Keratinocyte (primary cell): ENCODE measurements around the gene RARA. TPM values are rescaled to one million over a fixed set of nuclear protein-coding genes. Genes with fewer than 3 reads are reported as not detected.

ENCODE experiments used
- DNase-seq: peaks from one replicate; pipeline ENCODE4 v3.0.0-alpha.2; 2011; ENCODE audit warnings: low read depth, missing footprints, low spot score
- FAIRE-seq: peaks from 2 replicates; lab custom pipeline; 2011; peaks lifted over from hg19 to GRCh38; lab: Jason Lieb, UNC
- H2AFZ ChIP-seq: 2 replicates; pipeline ENCODE4 v1.6.0; 2012; ENCODE audit warnings: low read length, control low read depth, inconsistent platforms; ENCODE audit not compliant: control insufficient read depth
- H3K27ac ChIP-seq: 2 replicates; pipeline ENCODE4 v1.5.1; 2011; ENCODE audit warnings: low read length; ENCODE audit not compliant: control insufficient read depth, insufficient read depth
- H3K27me3 ChIP-seq: 3 replicates; pipeline ENCODE4 v1.6.0; 2011; ENCODE audit warnings: low read length; ENCODE audit not compliant: control insufficient read depth, insufficient read depth; ENCODE audit errors: extremely low read depth
- H3K36me3 ChIP-seq, 2 experiments: 2 replicates in 1 of 2; 3 replicates in 1 of 2; pipeline ENCODE4 v1.5.1; 2011; ENCODE audit warnings: low read length in 2 of 2, mild to moderate bottlenecking in 1 of 2; ENCODE audit not compliant: control insufficient read depth in 2 of 2, insufficient read depth in 2 of 2; ENCODE audit errors: extremely low read depth in 1 of 2
- H3K4me1 ChIP-seq: 3 replicates; pipeline ENCODE4 v1.5.1; 2011; ENCODE audit warnings: low read length; ENCODE audit not compliant: control insufficient read depth, insufficient read depth; ENCODE audit errors: extremely low read depth
- H3K4me2 ChIP-seq: 3 replicates; pipeline ENCODE4 v1.6.0; 2011; ENCODE audit warnings: low read depth, low read length; ENCODE audit not compliant: control insufficient read depth, insufficient read depth; ENCODE audit errors: extremely low read depth
- H3K4me3 ChIP-seq, 3 experiments: fragments of 200-600 bp in 1 of 3; sonication (generic) in 1 of 3; 2 replicates in 2 of 3; 3 replicates in 1 of 3; pipeline ENCODE4 v1.5.1; 2011 to 2016; ENCODE audit warnings: low read length in 3 of 3, mild to moderate bottlenecking in 3 of 3, control low read depth in 2 of 3, inconsistent platforms in 1 of 3, low read depth in 1 of 3, mixed read lengths in 1 of 3, mixed run types in 1 of 3, moderate library complexity in 1 of 3; ENCODE audit not compliant: control insufficient read depth in 2 of 3, insufficient read depth in 2 of 3; ENCODE audit errors: extremely low read depth in 1 of 3
- H3K79me2 ChIP-seq: 2 replicates; pipeline ENCODE4 v1.6.0; 2012; ENCODE audit warnings: low read length; ENCODE audit not compliant: control insufficient read depth, insufficient read depth
- H3K9ac ChIP-seq: 3 replicates; pipeline ENCODE4 v1.6.0; 2011; ENCODE audit warnings: low read length; ENCODE audit not compliant: control insufficient read depth, insufficient read depth; ENCODE audit errors: extremely low read depth
- H3K9me1 ChIP-seq: 3 replicates; pipeline ENCODE4 v1.6.0; 2011; ENCODE audit warnings: low read length; ENCODE audit not compliant: control insufficient read depth, insufficient read depth; ENCODE audit errors: extremely low read depth
- H3K9me3 ChIP-seq: 2 replicates; pipeline ENCODE4 v1.5.1; 2012; ENCODE audit warnings: low read depth, low read length; ENCODE audit not compliant: control insufficient read depth
- H4K20me1 ChIP-seq: 3 replicates; pipeline ENCODE4 v1.6.0; 2011; ENCODE audit warnings: low read length; ENCODE audit not compliant: control insufficient read depth, insufficient read depth; ENCODE audit errors: extremely low read depth
- CTCF ChIP-seq, 3 experiments: IDR thresholded peaks in 1 of 3; conservative IDR thresholded peaks in 1 of 3; optimal IDR thresholded peaks in 1 of 3; 2 replicates in 2 of 3; 3 replicates in 1 of 3; pipeline versions ENCODE3 to v1.5.1; 2011; ENCODE audit warnings: low read length in 3 of 3, mild to moderate bottlenecking in 3 of 3, moderate library complexity in 2 of 3, control low read depth in 1 of 3, inconsistent platforms in 1 of 3; ENCODE audit not compliant: insufficient read depth in 2 of 3; ENCODE audit errors: extremely low read depth in 1 of 3
- EZH2 ChIP-seq: IDR thresholded peaks from one replicate; pipeline ENCODE4 v1.6.1; 2012; ENCODE audit warnings: inconsistent platforms, mild to moderate bottlenecking, low read length, moderate library complexity
- dilution Hi-C: fragments of 300-500 bp; cut with MboI; formaldehyde crosslinking; loops from one replicate; pipeline ENCODE4 v1.7.0; 2020; ENCODE audit warnings: low sequenced_read_pairs; ENCODE audit not compliant: extremely low pct_ligation_motif_present
- polyA plus RNA-seq, 5 experiments: library from polyadenylated mRNA; depleted of rRNA in 3 of 5; stranded (reverse) in 3 of 5; stranded (forward) in 1 of 5; unstranded in 1 of 5; fragments of >200 nt; gene quantifications; 1 replicate in 1 of 5; 2 replicates in 3 of 5; 3 replicates in 1 of 5; pipeline versions ENCODE4 v1.2.1 to v1.2.3, GENCODE V29; 2011 to 2012; ENCODE audit warnings: missing spikeins in 2 of 5, low read depth in 1 of 5, low replicate concordance in 1 of 5

Gene RARA
- polyA plus RNA-seq, 1 donor (not counting 4 experiments of a cell fraction or from before 2014, with no cell fraction given), result 3.8 TPM

- Histone ChIP-seq H3K79me2 (peaks cover 57% of the 10 kb centered on the region), H3K36me3 (no peaks in the 10 kb centered on the region), H3K9ac (peak overlapping the region; percentile 95), H3K4me2 (peak overlapping the region; percentile 97), H4K20me1 (peaks cover 10% of the 10 kb centered on the region), H2AFZ (no peak overlapping the region), H3K27me3 (no peaks in the 10 kb centered on the region), H3K9me1 (no peaks in the 10 kb centered on the region), H3K27ac (peak overlapping the region; percentile 87), H3K4me1 (peaks cover 86% of the 10 kb centered on the region), H3K9me3 (no peaks in the 10 kb centered on the region), H3K4me3 (peak overlapping the region; percentile 86 to 95 (median 92))
- dilution Hi-C loops, result no loop called here
- no peak for DNase-seq
- TF ChIP-seq EZH2, result no peak
- no peak for TF ChIP-seq CTCF (optimal IDR thresholded peaks at IDR 0.05 in 1 of 3, IDR thresholded peaks at IDR 0.05 in 1 of 3, conservative IDR thresholded peaks at IDR 0.05 in 1 of 3; ENCODE audit: extremely low read depth in 1 of 3, insufficient read depth in 2 of 3, low read length in 3 of 3)
- FAIRE-seq, result no peak
These were observed 9.9 kb downstream of the RARA start for GRCh38 chr17:40318830-40319391.

GRCh38 chr17:40319651-40320540 is 10.9 kb downstream of the RARA start:
- FAIRE-seq, result no peak
- TF ChIP-seq EZH2 (no peak), CTCF (optimal IDR thresholded peaks at IDR 0.05 in 1 of 3, IDR thresholded peaks at IDR 0.05 in 1 of 3, conservative IDR thresholded peaks at IDR 0.05 in 1 of 3; ENCODE audit: extremely low read depth in 1 of 3, insufficient read depth in 2 of 3, low read length in 3 of 3) (no peak)

More at GRCh38 chr17:40319651-40320540, 10.9 kb downstream of the RARA start:
- peak overlapping the region; percentile 95 for H3K9ac ChIP-seq
- H4K20me1 ChIP-seq, result peaks cover 10% of the 10 kb centered on the region
- no peaks in the 10 kb centered on the region for H3K9me3 ChIP-seq
- peak overlapping the region; percentile 97 for H3K4me2 ChIP-seq
- DNase-seq, result no peak
- peaks cover 77% of the 10 kb centered on the region for H3K4me1 ChIP-seq
- dilution Hi-C loops, result no loop called here
- H3K27ac ChIP-seq, result peak overlapping the region; percentile 15
- no peaks in the 10 kb centered on the region for H3K9me1 ChIP-seq
- H3K4me3 ChIP-seq, result peak overlapping the region; percentile 86 to 95 (median 92)
- H3K27me3 ChIP-seq, result no peaks in the 10 kb centered on the region
- peaks cover 67% of the 10 kb centered on the region for H3K79me2 ChIP-seq
- no peak overlapping the region for H2AFZ ChIP-seq
- peaks cover 0 to 2% of the 10 kb centered on the region in 2 experiments for H3K36me3 ChIP-seq
